ENCODE data around the gene ST14.

ST14 gene

DNA sequence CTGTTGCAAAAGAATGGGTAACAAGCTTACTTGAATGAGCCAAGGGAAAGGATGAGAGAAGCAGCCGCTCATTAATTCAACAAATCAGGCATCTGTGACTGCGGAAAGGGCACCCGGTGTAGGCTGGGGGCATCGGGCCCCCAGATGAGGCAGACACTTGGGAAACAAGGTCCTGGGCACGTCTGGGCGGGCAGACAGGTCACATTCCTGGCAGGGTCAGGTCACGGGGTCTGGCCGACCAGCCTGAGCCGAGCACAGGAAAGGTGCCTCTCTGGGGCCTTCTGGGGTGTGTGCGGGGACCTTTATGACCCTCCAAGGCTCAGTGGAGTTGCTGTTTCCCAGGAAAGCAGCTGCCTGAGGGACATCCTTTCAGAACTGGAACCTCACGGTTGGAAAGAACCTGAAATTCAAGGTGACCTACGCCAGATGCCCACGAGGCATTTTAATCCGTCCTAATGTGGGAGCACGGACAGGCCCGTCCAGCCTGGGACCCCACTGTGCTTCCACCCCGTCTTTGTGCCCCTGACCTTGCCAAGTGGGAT lies 57.1 kb downstream of the ST14 start:
- H3K27ac ChIP-seq (replicated peaks) = no peak overlapping the region
- DNase-seq (ENCODE audit: low read depth in 1 of 2, low spot score in 1 of 2) = no peak
- TF ChIP-seq REST (IDR thresholded peaks at IDR 0.05; ENCODE audit: insufficient replicate concordance, low read depth) (no peak), CTCF (IDR thresholded peaks at IDR 0.05; ENCODE audit: insufficient read depth, low read length) (no peak), GABPA (IDR thresholded peaks at IDR 0.05; ENCODE audit: low read depth) (no peak), POLR2AphosphoS5 (IDR thresholded peaks at IDR 0.05; ENCODE audit: low read depth) (no peak), SPI1 (IDR thresholded peaks at IDR 0.05; ENCODE audit: borderline replicate concordance, low read depth) (no peak)
- H3K4me3 ChIP-seq (replicated peaks; ENCODE audit: insufficient read depth, low read length) = no peak overlapping the region
- no peaks in the 10 kb centered on the region for H3K27me3 ChIP-seq (ENCODE audit: insufficient read depth, poor library complexity, severe bottlenecking)

GRCh38 chr11:130217133-130218031 lies 57.8 kb downstream of the ST14 start:
- Histone ChIP-seq H3K27me3 (ENCODE audit: insufficient read depth, poor library complexity, severe bottlenecking) (no peaks in the 10 kb centered on the region), H3K27ac (replicated peaks) (no peak overlapping the region), H3K4me3 (replicated peaks; ENCODE audit: insufficient read depth, low read length) (no peak overlapping the region)
- no peak for DNase-seq (ENCODE audit: low read depth in 1 of 2, low spot score in 1 of 2)
- no peak for TF ChIP-seq CTCF (IDR thresholded peaks at IDR 0.05; ENCODE audit: insufficient read depth, low read length)
- no peak for TF ChIP-seq POLR2AphosphoS5 (IDR thresholded peaks at IDR 0.05; ENCODE audit: low read depth)
- no peak for TF ChIP-seq REST (IDR thresholded peaks at IDR 0.05; ENCODE audit: insufficient replicate concordance, low read depth)
- no peak for TF ChIP-seq SPI1 (IDR thresholded peaks at IDR 0.05; ENCODE audit: borderline replicate concordance, low read depth)
- TF ChIP-seq GABPA (IDR thresholded peaks at IDR 0.05; ENCODE audit: low read depth) = no peak

GRCh38 chr11:130218501-130219070 lies 59.0 kb downstream of the ST14 start:
- Histone ChIP-seq H3K4me3 (replicated peaks; ENCODE audit: insufficient read depth, low read length) (no peak overlapping the region), H3K27me3 (ENCODE audit: insufficient read depth, poor library complexity, severe bottlenecking) (no peaks in the 10 kb centered on the region), H3K27ac (replicated peaks) (no peak overlapping the region)
- no peak for TF ChIP-seq SPI1 (IDR thresholded peaks at IDR 0.05; ENCODE audit: borderline replicate concordance, low read depth)
- TF ChIP-seq GABPA (IDR thresholded peaks at IDR 0.05; ENCODE audit: low read depth) = no peak
- no peak for TF ChIP-seq REST (IDR thresholded peaks at IDR 0.05; ENCODE audit: insufficient replicate concordance, low read depth)
- no peak for TF ChIP-seq POLR2AphosphoS5 (IDR thresholded peaks at IDR 0.05; ENCODE audit: low read depth)
- no peak for TF ChIP-seq CTCF (IDR thresholded peaks at IDR 0.05; ENCODE audit: insufficient read depth, low read length)
- no peak for DNase-seq (ENCODE audit: low read depth in 1 of 2, low spot score in 1 of 2)
